Thyroid gland (tissue), 4 donors: ENCODE results near the gene CAMK1.

Experiments
- POLR2A ChIP-seq, 2 donors: fragments of 450-650 bp; IDR thresholded peaks; one replicate each; pipeline ENCODE4 v1.6.1; 2017; ENCODE audit warnings: antibody characterized with exemption in 2 of 2, mild to moderate bottlenecking in 2 of 2, moderate library complexity in 1 of 2
- TF ChIP-seq, protein P1 (sequence below), 6 experiments: fragments of 200-600 bp in 3 of 6; fragments of 450-650 bp in 3 of 6; sonication (generic) in 3 of 6; IDR thresholded peaks; one replicate each; pipeline ENCODE4 v1.5.1; 2016 to 2019; ENCODE audit warnings: antibody characterized with exemption in 6 of 6, mild to moderate bottlenecking in 2 of 6, inconsistent platforms in 1 of 6, moderate library complexity in 1 of 6

DNA sequence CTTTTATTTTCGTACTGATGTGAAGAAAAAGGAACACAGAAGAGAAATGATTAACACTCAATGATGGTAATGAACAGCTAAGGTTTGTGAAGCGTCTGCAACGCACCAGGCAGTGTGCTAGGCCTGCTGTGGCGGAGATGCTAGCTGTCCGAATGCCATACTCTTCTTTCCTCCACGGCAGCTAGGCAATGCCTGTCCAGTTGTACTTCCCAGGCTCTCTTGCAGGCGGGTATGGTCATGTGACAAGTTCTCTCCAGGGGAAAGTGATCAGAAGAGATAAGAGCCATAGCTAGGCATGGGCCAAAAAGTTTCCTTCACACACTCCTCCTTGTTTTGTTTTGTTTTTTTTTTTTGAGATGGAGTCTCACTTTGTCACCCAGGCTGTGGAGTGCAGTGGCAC, 15.9 kb upstream of the CAMK1 start:
- TF ChIP-seq, protein P1, sequence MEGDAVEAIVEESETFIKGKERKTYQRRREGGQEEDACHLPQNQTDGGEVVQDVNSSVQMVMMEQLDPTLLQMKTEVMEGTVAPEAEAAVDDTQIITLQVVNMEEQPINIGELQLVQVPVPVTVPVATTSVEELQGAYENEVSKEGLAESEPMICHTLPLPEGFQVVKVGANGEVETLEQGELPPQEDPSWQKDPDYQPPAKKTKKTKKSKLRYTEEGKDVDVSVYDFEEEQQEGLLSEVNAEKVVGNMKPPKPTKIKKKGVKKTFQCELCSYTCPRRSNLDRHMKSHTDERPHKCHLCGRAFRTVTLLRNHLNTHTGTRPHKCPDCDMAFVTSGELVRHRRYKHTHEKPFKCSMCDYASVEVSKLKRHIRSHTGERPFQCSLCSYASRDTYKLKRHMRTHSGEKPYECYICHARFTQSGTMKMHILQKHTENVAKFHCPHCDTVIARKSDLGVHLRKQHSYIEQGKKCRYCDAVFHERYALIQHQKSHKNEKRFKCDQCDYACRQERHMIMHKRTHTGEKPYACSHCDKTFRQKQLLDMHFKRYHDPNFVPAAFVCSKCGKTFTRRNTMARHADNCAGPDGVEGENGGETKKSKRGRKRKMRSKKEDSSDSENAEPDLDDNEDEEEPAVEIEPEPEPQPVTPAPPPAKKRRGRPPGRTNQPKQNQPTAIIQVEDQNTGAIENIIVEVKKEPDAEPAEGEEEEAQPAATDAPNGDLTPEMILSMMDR (IDR thresholded peaks at IDR 0.05): no peak
- TF ChIP-seq POLR2A (IDR thresholded peaks at IDR 0.05): no peak
